WERI-Rb-1 (cell line): ENCODE data around the gene PTPA.
A peak's percentile ranks its signal among the peaks of the same experiment; 100 is the strongest.

Source experiments
- DNase-seq: peaks from one replicate; pipeline ENCODE4 v3.0.0-alpha.2; 2020
- H3K27ac ChIP-seq: fragments of 250-450 bp; sonication (Bioruptor Pico); 2 replicates; pipeline ENCODE4 v1.5.1; 2020; ENCODE audit warnings: mild to moderate bottlenecking, moderate library complexity
- H3K27me3 ChIP-seq: fragments of 250-450 bp; sonication (Bioruptor Pico); 2 replicates; pipeline ENCODE4 v1.5.1; 2021; ENCODE audit warnings: mild to moderate bottlenecking, low read depth, moderate library complexity; ENCODE audit not compliant: insufficient read depth, severe bottlenecking
- H3K36me3 ChIP-seq: fragments of 250-450 bp; sonication (Bioruptor Pico); 2 replicates; pipeline ENCODE4 v1.5.1; 2020; ENCODE audit warnings: mild to moderate bottlenecking, moderate library complexity
- H3K4me3 ChIP-seq: 2 replicates; pipeline ENCODE4 v1.5.1; 2011; ENCODE audit warnings: low read depth, mild to moderate bottlenecking, control low read depth, low read length
- H3K9me3 ChIP-seq: fragments of 250-450 bp; sonication (Bioruptor Pico); 2 replicates; pipeline ENCODE4 v1.5.1; 2021; ENCODE audit warnings: mild to moderate bottlenecking, moderate library complexity; ENCODE audit not compliant: severe bottlenecking
- TF ChIP-seq, protein P1 (sequence below): IDR thresholded peaks from 2 replicates; pipeline ENCODE4 v1.5.1; 2011; ENCODE audit warnings: low read depth, mild to moderate bottlenecking, control low read depth, inconsistent platforms, low read length

PTPA gene

DNA sequence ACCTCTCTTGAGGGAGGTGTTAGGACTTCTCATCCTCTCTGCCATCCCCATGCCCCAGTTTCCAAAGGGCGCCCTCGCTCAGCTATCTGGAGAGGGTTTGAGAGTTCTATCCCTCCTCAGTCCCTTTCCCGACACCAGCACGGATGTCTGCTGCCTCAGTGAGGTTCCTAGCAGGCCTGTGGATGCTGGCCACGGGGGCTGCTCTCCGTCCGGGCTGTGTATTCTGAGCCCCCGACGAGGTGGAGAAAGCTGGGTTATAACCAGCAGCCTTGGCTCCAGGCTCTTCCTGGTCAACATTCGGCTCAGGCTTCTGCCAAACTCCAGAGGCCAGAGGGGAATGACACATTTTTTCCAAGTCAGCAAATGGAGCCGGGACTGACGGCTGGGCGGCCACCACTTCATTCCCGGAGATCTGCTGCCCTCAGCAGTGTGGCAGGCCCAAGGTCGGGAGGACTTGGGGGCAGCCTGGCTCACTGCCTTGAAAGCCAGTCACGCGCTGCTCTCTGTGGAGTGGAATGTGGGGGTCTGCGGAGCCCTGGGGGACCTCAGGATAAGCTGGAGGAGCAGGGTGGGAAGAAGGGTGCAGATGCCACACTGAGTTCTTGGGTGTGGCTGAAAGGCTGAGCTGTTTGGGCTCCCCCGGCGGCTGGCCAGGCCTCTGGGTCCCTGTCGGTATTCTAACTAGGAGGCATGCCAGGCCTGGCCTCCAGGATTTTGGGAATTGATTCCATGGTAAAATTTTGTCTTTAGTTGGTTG lies 27.4 kb downstream of the PTPA start:
- TF ChIP-seq, protein P1, sequence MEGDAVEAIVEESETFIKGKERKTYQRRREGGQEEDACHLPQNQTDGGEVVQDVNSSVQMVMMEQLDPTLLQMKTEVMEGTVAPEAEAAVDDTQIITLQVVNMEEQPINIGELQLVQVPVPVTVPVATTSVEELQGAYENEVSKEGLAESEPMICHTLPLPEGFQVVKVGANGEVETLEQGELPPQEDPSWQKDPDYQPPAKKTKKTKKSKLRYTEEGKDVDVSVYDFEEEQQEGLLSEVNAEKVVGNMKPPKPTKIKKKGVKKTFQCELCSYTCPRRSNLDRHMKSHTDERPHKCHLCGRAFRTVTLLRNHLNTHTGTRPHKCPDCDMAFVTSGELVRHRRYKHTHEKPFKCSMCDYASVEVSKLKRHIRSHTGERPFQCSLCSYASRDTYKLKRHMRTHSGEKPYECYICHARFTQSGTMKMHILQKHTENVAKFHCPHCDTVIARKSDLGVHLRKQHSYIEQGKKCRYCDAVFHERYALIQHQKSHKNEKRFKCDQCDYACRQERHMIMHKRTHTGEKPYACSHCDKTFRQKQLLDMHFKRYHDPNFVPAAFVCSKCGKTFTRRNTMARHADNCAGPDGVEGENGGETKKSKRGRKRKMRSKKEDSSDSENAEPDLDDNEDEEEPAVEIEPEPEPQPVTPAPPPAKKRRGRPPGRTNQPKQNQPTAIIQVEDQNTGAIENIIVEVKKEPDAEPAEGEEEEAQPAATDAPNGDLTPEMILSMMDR = no peak
- Histone ChIP-seq H3K27ac (no peak overlapping the region), H3K36me3 (peaks cover 41% of the 10 kb centered on the region), H3K4me3 (no peak overlapping the region), H3K27me3 (no peaks in the 10 kb centered on the region), H3K9me3 (no peaks in the 10 kb centered on the region)
- DNase-seq = no peak

GRCh38 chr9:129139233-129139992 lies 28.2 kb downstream of the PTPA start:
- peaks cover 44% of the 10 kb centered on the region for H3K36me3 ChIP-seq

GRCh38 chr9:129139993-129140396 lies 28.8 kb downstream of the PTPA start:
- H3K4me3 ChIP-seq = peak overlapping the region; percentile 24

More at GRCh38 chr9:129139233-129139992, 28.2 kb downstream of the PTPA start:
- peak overlapping the region; percentile 92 for H3K27ac ChIP-seq
- no peaks in the 10 kb centered on the region for H3K9me3 ChIP-seq
- H3K4me3 ChIP-seq = peak overlapping the region; percentile 24
- no peaks in the 10 kb centered on the region for H3K27me3 ChIP-seq
- TF ChIP-seq, protein P1 = peak; percentile 77
- DNase-seq = peak; percentile 86

GRCh38 chr9:129140397-129141065 lies 29.3 kb downstream of the PTPA start:
- H3K27me3 ChIP-seq = no peaks in the 10 kb centered on the region
- peak; percentile 60 for DNase-seq
- H3K9me3 ChIP-seq = no peaks in the 10 kb centered on the region
- H3K36me3 ChIP-seq = peaks cover 38% of the 10 kb centered on the region
- TF ChIP-seq, protein P1 = no peak
- peak overlapping the region; percentile 92 for H3K27ac ChIP-seq
- peak overlapping the region; percentile 24 for H3K4me3 ChIP-seq

More at GRCh38 chr9:129139993-129140396, 28.8 kb downstream of the PTPA start:
- TF ChIP-seq, protein P1 = no peak
- Histone ChIP-seq H3K27ac (peak overlapping the region; percentile 92), H3K27me3 (no peaks in the 10 kb centered on the region), H3K9me3 (no peaks in the 10 kb centered on the region), H3K36me3 (peaks cover 39% of the 10 kb centered on the region)
- DNase-seq = peak; percentile 78

- Histone ChIP-seq H3K36me3 (peaks cover 38% of the 10 kb centered on the region), H3K27me3 (no peaks in the 10 kb centered on the region), H3K4me3 (no peak overlapping the region), H3K27ac (peak overlapping the region; percentile 92), H3K9me3 (no peaks in the 10 kb centered on the region)
- peak; percentile 65 for DNase-seq
- TF ChIP-seq, protein P1 = no peak
Measured at GRCh38 chr9:129141066-129142041, 30.1 kb downstream of the PTPA start.
